BJ (cell line): ENCODE results near the gene COPS2. TPM values are rescaled to one million over a fixed set of nuclear protein-coding genes. Genes with fewer than 3 reads are reported as not detected.

ENCODE experiments used
- CTCF ChIA-PET: fragments of 350-600 bp; formaldehyde crosslinking; extraction: SDS; loops from one replicate; lab custom pipeline; 2021; ENCODE audit warnings: antibody characterized with exemption, inconsistent platforms; lab: Yijun Ruan, JAX
- POLR2A ChIA-PET: fragments of 300-600 bp; sonication (Branson Sonifier 250); formaldehyde crosslinking; extraction: SDS; loops from one replicate; lab custom pipeline; 2021; ENCODE audit warnings: antibody characterized with exemption; lab: Charles Lee
- DNase-seq: peaks from one replicate; pipeline ENCODE4 v3.0.0-alpha.2; 2011; ENCODE audit warnings: low read depth
- H3K27me3 ChIP-seq: 2 replicates; pipeline ENCODE4 v1.6.0; 2011; ENCODE audit warnings: low read length; ENCODE audit not compliant: control insufficient read depth, insufficient read depth
- H3K36me3 ChIP-seq: 2 replicates; pipeline ENCODE4 v1.5.1; 2011; ENCODE audit warnings: low read length; ENCODE audit not compliant: control insufficient read depth, insufficient read depth
- H3K4me3 ChIP-seq: 2 replicates; pipeline ENCODE4 v1.5.1; 2011; ENCODE audit warnings: low read depth, mild to moderate bottlenecking, control low read depth, low read length
- CTCF ChIP-seq: IDR thresholded peaks from 2 replicates; pipeline ENCODE4 v1.5.1; 2011; ENCODE audit warnings: low read depth, mild to moderate bottlenecking, control low read depth, inconsistent platforms, low read length, moderate library complexity; ENCODE audit not compliant: insufficient read depth
- polyA plus RNA-seq: library from polyadenylated mRNA; depleted of rRNA; stranded (reverse); fragments of >200 nt; gene quantifications from 2 replicates; pipeline ENCODE4 v1.2.3, GENCODE V29; 2011

Gene COPS2
- polyA plus RNA-seq, 1 experiment, result 26.3 TPM

DNA sequence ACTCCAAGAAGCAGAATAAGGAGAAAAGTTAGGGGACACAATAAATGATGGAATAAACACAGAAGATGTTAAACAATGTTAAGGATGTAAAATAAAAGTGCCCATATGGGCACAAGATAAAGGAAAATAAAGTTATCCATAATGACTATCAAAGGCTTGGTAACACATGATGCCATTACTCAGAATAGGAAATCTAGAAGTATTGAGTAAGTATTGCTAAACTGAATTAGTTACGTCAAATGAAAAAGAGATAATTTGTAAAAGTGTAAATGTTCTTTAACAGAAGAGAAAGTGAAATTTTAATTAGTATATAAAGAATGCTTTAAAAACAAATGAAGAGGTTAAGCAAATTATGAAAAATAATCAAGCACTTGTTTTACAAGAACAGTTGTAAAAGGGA lies 6.7 kb downstream of the COPS2 start:
- CTCF ChIA-PET, result no interaction called here
- TF ChIP-seq CTCF, result no peak
- Histone ChIP-seq H3K36me3 (no peaks in the 10 kb centered on the region), H3K27me3 (no peaks in the 10 kb centered on the region), H3K4me3 (no peak overlapping the region)
- POLR2A ChIA-PET, result no interaction called here
- no peak for DNase-seq

- ChIA-PET CTCF (no interaction called here), POLR2A (no interaction called here)
- Histone ChIP-seq H3K36me3 (no peaks in the 10 kb centered on the region), H3K27me3 (no peaks in the 10 kb centered on the region), H3K4me3 (no peak overlapping the region)
- no peak for TF ChIP-seq CTCF
- DNase-seq, result no peak
Observed at GRCh38 chr15:49148298-49148697, 7.1 kb downstream of the COPS2 start.

GRCh38 chr15:49145651-49146609 lies 9.5 kb downstream of the COPS2 start:
- no peak for DNase-seq
- Histone ChIP-seq H3K36me3 (0 out of 2 replicates have a peak, but pooled peaks cover 2% of the 10 kb centered on the region), H3K27me3 (no peaks in the 10 kb centered on the region), H3K4me3 (no peak overlapping the region)
- peak; percentile 73 for TF ChIP-seq CTCF
- POLR2A ChIA-PET, result interaction anchor here (0.7 kb wide), 1 partner anchor 68 kb away, joined by 8 read pairs; no protein-coding TSS in a partner anchor
- CTCF ChIA-PET, result interaction anchor here (0.6 to 3.1 kb wide), 17 partner anchors 9 to 427 kb away, joined by 3 to 21 read pairs (median 4); no protein-coding TSS in a partner anchor

DNA sequence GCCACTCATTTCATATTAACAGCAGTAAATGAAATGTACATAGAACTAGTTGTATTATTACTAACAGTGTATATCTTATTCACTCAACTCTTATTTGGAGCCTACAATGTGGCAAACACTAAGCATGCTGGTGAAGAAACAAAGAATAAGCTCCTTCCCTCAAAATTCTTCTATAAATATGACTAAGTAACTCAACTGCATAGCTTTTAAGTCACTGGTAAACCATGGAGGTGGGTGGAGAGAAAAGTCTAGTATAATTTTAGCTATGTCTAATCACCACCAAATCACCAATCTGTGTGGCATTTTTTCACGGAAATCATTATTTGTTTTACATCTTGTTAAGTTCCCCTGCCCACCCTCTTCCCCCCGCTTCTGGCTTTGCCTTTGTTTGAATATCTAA lies 17.5 kb downstream of the COPS2 start:
- peaks cover 3% of the 10 kb centered on the region; the same call in 1 of the 2 replicates for H3K36me3 ChIP-seq
- H3K27me3 ChIP-seq, result no peaks in the 10 kb centered on the region
- ChIA-PET POLR2A (no interaction called here), CTCF (interaction anchor here (0.8 to 2.6 kb wide), 5 partner anchors 9 to 276 kb away, joined by 3 to 11 read pairs (median 4); no protein-coding TSS in a partner anchor)
- no peak for TF ChIP-seq CTCF
- no peak overlapping the region for H3K4me3 ChIP-seq
- no peak for DNase-seq

- ChIA-PET POLR2A (no interaction called here), CTCF (interaction anchor here (1.8 kb wide), 1 partner anchor 10 kb away, joined by 9 read pairs; no protein-coding TSS in a partner anchor)
- peaks cover under 1% of the 10 kb centered on the region; the same call in 1 of the 2 replicates for H3K36me3 ChIP-seq
Observed at GRCh38 chr15:49135911-49136310, 19.5 kb downstream of the COPS2 start.

More at GRCh38 chr15:49135911-49136310, 19.5 kb downstream of the COPS2 start:
- DNase-seq, result peak; percentile 41
- no peaks in the 10 kb centered on the region for H3K27me3 ChIP-seq
- no peak overlapping the region for H3K4me3 ChIP-seq
- no peak for TF ChIP-seq CTCF
